Hepatic stellate cell (primary cell): ENCODE results near the gene SGF29.
"Not testable (repeated sequence)": the region's sequence is repeated elsewhere in the genome, so short reads cannot be mapped to it uniquely, and the experiment has no call there.

Source experiments
- DNase-seq: peaks from one replicate; pipeline ENCODE4 v3.0.0; 2011; ENCODE audit warnings: low spot score

Gene SGF29

DNA sequence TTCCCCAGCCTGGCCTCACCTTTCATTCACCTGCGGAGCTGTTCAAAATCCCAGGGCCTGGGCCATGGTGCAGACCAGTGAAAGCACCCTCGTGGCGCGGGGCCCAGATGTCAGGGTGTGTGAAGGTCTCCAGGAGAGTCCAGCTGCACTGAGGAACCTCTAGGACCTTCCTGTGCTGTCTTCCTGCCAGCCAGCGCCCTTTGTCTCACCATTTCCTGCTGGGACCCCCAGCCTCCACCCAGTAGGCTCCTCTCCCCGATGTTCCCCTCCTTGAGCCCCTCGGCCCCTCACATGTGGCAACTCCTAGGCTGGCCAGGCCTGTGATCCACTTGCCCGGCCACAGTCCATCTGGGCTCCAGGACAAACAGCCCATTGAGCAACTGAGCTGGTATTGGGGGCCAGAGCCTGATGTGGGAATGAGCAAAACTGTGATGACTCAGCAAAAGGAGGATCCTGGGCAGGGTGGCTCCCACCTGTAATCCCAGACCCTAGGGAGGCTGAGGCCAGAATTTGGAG is 42.5 kb downstream of the SGF29 start:
- DNase-seq: no peak

DNA sequence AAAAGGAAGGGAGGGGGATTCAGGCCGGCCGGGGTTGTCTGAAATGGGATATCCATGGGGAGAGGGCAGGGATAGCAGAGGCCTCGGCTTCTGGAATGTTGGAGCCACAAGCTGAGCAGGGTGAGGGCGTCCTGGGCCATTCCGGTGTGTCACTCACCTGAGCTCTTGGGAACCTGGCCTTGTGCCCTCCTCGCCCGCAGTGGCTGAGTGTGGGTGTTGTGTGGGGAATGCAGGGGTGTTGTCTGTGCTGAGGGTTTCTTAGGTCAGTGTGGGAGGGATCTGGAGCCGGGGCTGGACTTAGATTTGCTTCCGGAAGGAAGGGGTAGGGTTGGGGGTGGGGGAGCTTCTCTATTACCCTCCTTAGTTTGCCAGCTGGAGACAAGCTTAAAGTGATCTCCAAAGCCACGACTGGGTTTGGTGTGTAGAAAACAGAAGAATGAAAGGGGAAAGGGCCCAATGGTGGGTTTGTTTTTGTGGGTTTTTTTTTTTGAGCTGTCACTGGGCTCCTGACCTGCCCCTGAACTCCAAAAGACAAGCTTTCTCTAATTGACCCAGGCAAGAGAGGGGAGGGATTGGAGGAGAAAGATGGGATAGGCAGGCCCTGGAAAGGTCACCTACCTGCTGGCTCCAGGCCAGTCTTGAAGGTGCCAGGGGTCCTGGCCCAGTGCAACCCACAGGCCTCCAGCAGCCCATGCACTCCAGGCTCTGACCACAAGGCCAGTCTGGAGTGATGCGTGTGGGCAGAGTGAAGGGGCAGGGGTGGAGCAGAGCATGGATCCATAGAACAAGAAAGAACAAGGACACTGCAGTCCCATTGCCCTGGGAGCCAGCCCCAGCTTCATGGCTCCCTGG is 43.3 kb downstream of the SGF29 start, which contains the start of gene SULT1A2:
Gene SULT1A2 (minus strand): TSS at position 211 of the 852 bp plus-strand sequence. CDS start 1,120 bp downstream, outside the sequence.
- no peak for DNase-seq

DNA sequence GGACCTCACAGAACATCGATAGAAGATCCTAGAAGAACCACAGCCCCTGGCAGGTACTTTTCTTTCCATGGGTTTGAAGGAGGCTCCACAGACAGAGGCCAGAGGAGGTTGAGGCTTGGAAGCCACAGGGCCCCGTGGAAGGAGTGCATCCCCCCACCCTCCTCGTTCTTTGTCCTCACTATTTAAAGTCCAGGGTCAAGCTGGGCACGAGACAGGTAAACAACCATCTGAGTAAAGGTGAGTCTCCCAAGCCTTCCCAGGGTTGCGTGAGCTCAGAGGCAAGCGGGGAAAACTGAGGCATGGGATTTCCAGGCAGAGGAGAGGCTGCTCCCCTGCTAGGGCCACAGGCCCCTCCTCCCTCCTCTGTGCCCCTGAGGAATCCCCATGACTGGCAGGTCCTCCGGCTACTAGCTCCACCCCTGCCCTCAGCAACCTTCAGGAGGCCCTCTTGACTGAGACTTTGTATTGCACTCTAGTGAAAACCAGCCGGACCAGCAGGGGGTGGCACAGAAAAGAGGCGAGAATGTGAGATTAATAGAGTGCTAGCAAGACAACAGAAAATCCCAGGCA is 44.1 kb downstream of the SGF29 start:
- no peak for DNase-seq

- DNase-seq: not testable (repeated sequence)
These were observed 45.9 kb downstream of the SGF29 start for GRCh38 chr16:28599377-28600285.

DNA sequence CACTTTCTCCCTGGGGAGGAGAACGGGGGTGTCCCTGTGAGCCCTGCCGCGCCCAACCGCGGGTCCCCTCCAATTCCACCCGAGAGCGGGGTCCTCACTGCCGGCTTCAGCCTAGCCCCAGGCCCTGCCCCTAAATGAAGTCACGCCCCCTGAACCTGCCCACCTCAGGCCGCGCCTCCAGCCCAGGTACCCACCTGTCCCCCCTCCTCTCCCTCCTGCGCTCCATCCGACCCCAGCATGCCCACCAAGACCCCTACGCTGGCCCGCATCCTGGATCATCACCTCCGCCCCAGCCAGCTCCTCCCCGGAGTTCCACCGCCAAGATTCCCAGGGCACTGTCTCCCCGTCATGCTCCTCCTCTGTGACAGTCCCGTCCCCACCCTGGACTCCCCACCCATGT is 47.2 kb downstream of the SGF29 start:
- not testable (repeated sequence) for DNase-seq

DNA sequence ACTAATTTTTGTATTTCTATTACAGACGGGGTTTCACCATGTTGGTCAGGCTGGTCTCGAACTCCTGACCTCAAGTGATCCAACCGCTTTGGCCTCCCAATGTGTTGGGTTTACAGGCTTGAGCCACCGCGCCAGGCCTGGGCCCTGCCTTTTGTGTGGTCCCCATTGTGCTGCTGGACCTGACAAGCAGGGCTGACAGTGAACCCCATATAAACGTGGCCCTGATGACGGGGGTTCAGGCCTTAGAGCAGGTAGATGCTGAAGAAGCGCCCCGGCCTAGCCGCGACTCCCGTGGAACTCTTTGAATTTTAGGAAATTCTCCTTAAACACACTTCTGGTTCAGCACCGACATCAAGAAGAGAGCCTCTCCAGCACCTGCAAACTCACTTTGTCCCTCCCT is 47.9 kb downstream of the SGF29 start:
- not testable (repeated sequence) for DNase-seq

DNA sequence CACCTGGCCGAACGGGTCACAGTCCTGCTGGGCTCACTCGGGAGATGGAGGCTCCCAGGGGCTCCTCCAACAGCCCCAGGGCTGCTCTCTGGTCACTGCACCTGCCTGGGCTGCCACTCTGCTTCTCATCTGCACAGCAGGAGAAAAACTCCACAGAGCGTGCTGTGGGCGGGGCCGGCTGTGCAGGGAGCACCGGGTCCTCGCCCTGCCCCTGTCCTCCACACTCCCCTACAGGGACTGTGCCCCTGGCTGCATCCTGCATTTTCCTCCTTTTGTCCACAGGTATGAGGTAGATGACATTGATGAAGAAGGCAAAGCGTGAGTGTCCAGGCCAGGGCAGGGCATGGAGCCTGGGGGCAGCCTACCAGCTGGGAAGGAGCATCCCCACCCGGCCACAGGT is 48.3 kb downstream of the SGF29 start:
- DNase-seq: not testable (repeated sequence)

GRCh38 chr16:28602529-28602928 is 48.8 kb downstream of the SGF29 start:
- no peak for DNase-seq

DNA sequence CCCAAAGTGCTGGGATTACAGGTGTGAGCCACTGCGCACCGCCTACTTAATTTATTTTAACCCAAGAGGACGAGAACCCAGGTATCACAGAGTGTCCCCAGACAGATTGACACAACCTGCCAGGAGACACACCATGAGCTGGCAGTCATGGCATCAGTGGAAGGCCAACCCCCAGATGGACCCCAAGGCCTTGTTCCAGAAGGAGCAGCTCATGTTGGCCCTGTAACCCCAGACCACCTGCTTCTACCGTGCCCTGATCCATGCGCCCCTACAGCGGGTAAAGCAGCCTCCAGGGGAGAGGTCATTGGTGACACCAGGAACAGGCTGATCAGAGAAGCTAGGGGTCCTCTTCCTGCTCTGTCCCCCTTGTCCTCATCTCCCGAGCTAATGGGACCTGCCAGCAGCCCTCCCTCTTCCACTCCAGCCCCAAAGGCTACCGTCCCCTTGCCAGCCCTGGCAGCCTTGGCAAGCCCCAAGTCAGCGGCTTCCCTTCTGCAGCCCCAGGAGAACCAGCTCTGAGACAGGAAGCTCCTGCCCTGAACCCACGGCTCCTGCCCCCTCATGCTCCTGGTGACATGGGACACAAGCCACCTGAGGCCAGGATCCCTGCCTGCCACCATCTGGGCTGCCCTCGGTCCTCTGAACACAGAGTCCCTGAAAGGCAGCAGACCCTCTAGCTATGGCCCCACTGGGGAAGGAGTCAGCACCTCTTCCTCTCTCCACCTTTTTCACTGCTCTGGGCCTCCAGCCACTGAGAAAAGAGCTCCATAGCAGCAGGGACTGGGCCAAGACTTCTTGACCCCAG is 49.9 kb downstream of the SGF29 start:
- DNase-seq: no peak

DNA sequence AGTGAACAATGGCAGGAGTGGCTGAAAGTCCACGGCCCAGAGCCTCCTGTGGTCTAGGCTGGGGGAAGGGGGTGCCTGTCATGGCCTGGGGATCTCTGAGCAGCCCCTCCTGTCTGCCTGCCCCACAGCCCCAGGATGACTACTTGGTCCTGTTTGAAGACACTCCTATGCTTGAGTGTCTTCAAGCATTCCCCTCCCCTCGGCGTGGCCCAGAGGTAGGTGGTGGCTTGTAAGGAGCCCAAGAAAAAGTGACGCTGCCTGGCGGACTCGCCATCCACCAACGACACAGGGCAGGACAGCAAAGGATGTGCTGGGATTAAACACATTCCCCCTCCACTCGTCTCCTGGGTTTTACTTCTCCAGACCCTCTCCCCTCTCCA is 50.5 kb downstream of the SGF29 start:
- no peak for DNase-seq

GRCh38 chr16:28606291-28607115 is 52.8 kb downstream of the SGF29 start:
- no peak for DNase-seq

- DNase-seq: no peak
These were observed 53.5 kb downstream of the SGF29 start for GRCh38 chr16:28607116-28607623.

DNA sequence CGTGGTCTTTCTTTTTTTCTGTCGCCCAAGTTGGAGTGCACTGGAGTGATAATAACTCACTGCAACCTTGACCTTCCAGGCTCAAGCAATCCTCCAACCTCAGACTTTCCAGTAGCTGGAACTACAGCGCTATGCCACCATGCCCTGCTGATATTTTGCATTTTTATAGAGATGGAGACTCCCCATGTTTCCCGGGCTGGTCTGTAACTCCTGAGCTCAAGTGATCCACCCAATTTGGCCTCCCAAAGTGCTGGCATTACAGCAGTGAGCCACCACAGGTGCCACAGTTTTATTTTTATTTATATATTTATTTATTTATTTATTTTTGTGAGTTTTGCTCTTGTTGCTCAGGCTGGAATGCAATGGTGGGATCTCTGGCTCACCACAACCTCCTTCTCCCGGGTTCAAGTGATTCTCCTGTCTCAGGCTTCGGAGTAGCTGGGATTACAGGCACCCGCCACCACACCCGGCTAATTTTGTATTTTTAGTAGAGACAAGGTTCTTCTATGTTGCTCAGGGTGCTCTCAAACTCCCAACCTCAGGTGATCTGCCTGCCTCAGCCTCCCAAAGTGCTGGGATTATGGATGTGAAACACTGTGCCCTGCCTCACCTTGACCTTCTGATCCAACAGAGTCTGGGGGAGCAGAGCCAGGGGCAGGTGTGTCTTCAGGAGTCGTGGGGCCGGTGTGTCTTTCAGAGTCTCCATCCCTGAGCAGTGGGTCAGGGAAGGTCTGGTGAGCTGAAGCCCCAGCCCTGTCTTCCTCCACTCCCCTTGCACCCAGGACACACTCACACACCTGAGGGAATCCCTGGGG is 54.2 kb downstream of the SGF29 start:
- not testable (repeated sequence) for DNase-seq

DNA sequence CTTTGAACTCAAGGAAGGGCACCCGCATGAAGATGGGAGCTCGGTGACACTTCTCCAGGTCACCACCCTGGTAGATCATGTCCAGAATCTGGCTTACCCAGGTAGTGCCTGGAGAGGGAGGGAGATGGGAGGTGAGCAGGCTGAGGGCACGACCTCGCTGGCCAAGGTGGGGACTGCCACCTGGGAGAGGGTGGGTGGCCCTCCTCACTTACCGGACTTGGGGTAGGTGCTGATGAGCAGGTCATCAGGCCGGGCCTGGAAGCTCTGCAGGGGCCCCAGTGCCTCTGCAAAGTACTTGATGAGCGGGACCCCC is 54.7 kb downstream of the SGF29 start:
- DNase-seq: not testable (repeated sequence)

- not testable (repeated sequence) for DNase-seq
These were observed 55.3 kb downstream of the SGF29 start for GRCh38 chr16:28608867-28609596.

DNA sequence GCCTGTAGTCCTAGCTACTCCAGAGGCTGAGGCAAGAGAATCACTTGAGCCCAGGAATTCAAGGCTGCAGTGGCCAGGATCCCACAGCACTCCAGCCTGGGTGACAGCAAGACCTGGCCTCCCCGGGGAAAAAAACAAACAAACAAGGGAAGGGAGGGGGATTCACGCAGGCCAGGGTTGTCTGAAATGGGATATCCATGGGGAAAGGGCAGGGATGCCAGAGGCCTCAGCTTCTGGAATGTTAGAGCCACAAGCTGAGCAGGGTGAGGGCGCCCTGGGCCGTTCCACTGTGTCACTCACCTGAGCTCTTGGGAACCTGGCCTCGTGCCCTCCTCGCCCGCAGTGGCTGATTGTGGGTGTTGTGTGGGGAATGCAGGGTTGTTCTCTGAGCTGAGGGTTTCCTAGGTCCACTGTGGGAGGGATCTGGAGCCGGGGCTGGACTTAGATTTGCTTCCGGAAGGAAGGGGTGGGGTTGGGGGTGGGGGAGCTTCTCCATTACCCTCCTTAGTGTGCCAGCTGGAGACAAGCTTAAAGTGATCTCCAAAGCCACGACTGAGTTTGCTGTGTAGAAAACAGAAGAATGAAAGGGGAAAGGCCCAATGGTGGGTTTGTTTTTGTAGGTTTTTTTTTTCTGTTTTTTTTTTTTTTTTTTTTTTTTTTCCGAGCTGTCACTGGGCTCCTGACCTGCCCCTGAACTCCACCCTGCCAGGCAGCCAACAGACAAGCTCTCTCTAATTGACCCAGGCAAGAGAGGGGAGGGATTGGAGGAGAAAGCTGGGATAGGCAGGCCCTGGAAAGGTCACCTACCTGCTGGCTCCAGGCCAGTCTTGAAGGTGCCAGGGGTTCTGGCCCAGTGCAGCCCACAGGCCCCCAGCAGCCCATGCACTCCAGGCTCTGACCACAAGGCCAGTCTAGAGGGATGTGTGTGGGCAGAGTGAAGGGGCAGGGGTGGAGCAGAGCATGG is 56.2 kb downstream of the SGF29 start, which contains the start of gene SULT1A1:
Gene SULT1A1 (minus strand): TSS at position 414 of the 964 bp plus-strand sequence. CDS start 1,189 bp downstream, outside the sequence.
- DNase-seq: no peak

- no peak for DNase-seq
These were observed 57.0 kb downstream of the SGF29 start for GRCh38 chr16:28610595-28611191.
